ENCODE results near the gene MID1IP1. TPM values are rescaled to one million over a fixed set of nuclear protein-coding genes. Genes with fewer than 3 reads are reported as not detected.

The MID1IP1 gene
- total RNA-seq, 1 donor from 2014 or later, result 29.7 TPM

DNA sequence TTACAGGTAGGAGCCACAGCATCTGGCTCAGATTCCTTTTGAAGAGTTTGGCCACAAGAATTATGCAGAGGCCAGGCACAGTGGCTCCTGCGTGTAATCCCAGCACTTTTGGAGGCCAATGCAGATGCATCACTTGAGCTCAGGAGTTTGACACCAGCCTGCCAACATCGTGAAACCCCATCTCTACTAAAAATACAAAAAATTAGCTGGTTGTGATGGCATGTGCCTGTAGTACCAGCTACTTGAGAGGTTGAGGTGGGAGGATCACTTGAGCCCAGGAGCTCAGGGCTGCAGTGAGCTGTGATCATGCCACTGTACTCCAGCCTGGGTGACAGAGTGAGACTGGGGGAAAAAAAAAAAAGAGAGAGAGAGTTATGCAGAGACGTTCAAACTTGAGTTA lies 53.0 kb downstream of the MID1IP1 start:
- H3K9me3 Mint-ChIP-seq (ENCODE audit: low read depth), result peaks cover 24% of the 10 kb centered on the region
- TF ChIP-seq CTCF (IDR thresholded peaks at IDR 0.05; ENCODE audit: unreplicated experiment), result no peak
- H3K27ac Mint-ChIP-seq, result no peak overlapping the region
- no peaks in the 10 kb centered on the region for H3K27me3 Mint-ChIP-seq
- H3K4me1 Mint-ChIP-seq (ENCODE audit: low read depth), result peaks cover 13% of the 10 kb centered on the region
- no peak overlapping the region for H3K4me3 Mint-ChIP-seq (ENCODE audit: low read depth)
- H3K36me3 Mint-ChIP-seq (ENCODE audit: insufficient read depth), result no peaks in the 10 kb centered on the region
- no peak for DNase-seq (ENCODE audit: low spot score, unreplicated experiment)

Other genes with a start within 250 kb of the MID1IP1 start
- 21.1 and 21.8 TPM in 2 replicates for gene TSPAN7, start 239.9 kb upstream of the MID1IP1 start, total RNA-seq

Measured in progenitor cell of endocrine pancreas (in vitro differentiated cells).